Dermis microvascular lymphatic vessel endothelial cell (primary cell): ENCODE results near the gene ENDOV. TPM values are rescaled to one million over a fixed set of nuclear protein-coding genes. Genes with fewer than 3 reads are reported as not detected.

Experiments used
- DNase-seq, 2 donors: peaks; one replicate each; pipeline versions ENCODE4 v3.0.0 to v3.0.0-alpha.2; 2010; ENCODE audit warnings: low read depth in 2 of 2
- total RNA-seq: library from RNA; depleted of rRNA; stranded (reverse); fragments of >200 nt; gene quantifications from 2 replicates; pipeline ENCODE4 v1.2.1, GENCODE V29; 2014

ENDOV gene
- total RNA-seq, 1 donor from 2014 or later, result 19.6 TPM

DNA sequence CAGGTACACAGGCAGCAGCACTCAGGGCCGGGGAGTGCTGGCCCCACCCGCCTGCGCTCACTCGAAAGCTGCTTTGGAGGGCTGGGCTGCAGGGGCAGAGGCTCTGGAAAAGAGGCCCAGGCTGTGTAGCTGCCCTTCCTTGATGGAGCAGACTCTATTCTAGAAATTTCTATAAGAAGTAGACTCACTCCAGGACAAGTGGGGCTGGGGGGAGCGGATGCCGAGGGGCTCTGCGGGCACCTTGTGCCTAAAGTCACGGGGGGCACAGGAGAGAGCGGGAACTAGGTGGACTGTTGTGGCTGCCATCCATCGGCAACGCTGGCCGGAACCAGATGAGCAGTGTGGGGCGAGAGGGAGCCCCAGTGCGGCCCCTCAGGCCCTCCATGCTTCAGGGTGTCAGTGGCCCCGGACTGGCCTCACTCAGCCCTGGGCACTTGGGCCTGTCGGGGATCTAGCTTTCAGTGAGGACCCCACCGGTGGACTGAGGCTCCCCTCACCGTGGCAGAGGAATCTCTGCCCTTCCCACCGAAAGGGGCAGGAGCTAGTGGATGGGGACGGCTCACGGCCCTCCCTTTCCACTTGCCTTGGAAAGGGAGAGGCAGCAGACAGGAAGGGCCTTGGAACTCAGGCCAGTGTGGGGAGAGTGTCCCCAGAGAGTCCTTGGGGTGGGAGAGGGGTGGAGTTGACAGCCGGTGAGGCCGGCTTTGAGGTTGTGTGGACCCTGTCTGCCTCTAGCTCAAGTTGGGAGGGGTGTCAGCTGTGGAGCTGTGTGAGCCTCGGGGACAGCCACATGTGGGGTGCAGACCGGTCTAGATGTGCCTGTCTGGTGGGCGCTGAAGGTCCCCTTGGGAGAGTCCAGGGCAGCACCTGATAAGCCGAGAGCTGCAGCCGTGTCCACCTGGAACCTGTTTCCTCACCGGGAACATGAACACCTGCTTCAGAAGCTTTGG, 16.6 kb downstream of the ENDOV start:
- DNase-seq, result no peak

DNA sequence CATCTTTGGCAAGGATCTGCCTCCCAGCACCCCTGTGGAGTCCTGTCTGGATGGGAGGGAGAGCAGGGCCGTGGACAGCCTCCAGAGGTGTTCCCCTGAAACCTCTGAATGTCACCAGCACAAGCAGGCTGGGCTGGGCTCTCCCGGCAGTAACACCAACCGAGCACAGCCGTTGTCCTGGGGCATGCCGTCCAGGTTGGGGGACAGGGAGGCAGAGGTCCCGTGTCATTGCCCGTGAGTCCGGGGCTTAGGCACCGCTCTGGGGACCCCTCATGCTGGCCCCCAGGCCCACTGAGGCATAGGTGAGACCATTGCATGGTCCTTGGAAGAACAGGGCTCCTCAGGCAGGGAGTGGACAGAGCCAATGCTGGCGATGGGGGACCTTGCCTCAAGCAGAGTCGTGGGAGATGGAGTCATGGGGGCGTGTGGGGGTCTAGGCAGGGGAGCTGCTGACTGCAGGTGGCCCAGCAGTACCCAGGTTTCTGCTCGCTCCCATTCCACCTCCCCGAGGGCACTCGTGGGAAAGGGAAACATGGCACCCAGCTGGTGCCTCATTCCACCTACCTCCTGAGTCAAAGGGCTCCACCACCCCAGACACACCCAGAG, 17.5 kb downstream of the ENDOV start:
- DNase-seq, result no peak

DNA sequence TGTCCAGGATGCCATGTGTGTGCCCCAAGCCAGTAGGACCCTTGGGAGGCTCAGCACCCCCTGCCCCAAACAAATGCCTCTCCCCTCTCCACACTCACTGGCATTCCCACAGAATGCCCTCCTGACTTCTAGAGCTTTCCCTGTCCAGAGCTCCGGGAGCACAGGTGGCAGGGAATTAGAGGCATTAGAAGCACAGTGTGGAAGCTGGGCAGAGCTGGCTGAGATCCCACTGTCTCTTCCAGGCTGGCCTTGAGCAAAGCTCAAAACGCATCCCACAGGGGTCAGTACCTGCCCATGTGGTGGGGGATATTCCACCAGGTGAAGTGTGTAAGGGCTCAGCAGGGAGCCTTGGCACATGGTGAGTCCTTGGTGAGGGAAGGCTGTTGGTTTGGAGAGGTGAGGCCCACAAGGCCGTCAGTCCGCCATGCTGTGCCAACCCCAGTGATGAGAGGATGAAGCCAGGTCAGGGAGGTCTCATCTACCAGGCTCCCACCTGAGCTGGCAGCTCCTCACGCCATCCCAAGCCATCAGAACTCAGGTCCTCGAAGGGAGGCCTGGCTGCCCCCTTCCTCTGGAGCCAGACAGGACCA, 18.1 kb downstream of the ENDOV start:
- DNase-seq, result no peak

DNA sequence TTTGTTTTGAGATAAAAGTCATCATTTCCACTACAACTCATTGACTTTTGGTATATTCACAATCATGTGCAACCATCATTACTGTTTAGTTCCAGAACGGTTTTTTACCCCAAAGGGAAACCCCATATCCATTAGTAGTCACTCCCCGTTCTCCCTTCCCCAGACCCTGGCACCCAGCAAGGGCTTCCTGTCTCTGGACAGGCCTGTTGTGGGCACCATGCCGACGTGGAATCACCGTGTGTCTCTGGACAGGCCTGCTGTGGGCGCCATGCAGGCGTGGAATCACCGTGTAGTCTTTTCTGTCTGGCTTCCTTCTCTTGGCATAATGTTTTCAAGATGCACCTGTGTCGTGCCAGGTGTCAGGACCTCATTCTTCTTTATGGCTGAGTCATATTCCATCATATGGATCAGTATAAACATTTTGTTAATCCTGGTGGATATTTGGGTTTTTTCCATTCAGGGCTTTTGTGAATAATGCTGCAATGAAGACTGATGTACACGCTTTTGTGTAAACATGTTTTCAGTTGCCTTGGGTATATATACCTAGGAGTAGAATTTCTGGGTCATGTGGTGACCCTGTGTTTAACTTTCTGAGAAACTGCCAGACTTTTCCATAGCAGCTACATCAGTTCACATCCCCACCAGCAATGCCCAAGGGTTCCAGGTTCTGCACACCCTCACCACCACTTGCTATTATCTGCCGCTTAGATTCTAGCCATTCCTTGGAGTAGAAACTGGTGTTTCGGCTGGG, 19.1 kb downstream of the ENDOV start:
- no peak for DNase-seq

DNA sequence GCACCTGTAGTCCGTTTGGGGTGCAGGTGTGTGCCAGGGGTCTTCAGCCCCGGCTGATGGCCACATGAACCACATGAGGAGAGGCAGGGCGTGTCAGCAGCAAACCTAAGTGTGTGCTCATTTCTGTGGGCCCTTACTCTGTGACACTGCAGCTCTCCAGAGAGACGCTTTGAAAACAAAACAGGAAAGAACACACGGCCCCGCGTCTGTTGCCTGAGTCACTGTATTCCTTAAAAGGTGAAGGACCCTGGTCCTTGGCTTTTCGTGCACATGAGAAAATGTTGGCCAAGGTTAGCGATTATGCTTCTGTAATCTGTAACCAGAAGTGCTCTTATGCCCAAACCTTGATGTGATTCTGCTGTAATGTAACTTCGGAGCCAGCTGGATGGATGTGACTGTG, 22.6 kb downstream of the ENDOV start:
- no peak for DNase-seq

DNA sequence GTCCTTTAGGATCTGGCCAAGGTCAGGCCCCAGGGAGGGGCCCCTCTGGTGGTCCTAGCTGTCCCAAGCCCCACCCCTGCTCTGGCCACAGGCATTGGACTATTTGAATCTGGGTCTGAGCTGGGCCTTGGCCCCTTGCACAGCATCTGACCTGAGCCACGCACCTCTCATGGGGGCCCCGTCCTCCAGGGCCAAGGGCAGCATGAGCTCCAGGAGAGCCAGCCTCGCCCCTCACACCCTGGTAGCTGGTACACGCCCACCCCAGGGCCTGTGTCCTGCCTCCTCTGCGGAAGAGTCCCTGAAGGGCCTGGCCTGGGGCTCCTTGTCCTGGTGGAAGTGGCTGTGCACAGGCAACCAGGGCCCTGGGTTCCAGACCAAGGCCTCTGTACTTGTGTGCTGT, 23.8 kb downstream of the ENDOV start:
- no peak for DNase-seq

DNA sequence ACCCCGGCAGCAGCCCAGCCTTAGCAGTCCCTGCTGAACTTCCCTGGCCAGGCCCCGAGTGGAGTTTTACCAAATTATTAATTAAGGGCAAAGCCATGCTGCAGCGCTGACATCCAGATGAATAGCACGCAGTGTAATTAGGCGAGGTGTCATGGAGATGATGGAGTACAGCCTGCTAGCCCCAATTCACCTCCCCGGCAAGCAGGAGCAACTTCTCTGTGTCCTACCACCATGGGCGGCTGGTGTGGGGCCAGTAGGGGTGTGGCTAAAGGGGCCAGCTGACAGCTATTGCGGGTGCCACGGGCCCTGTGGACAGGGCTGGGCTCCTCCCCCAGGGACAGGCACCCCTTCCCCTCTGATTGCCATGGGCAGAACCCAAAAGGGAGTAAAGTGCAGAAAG, 24.5 kb downstream of the ENDOV start:
- no peak for DNase-seq

DNA sequence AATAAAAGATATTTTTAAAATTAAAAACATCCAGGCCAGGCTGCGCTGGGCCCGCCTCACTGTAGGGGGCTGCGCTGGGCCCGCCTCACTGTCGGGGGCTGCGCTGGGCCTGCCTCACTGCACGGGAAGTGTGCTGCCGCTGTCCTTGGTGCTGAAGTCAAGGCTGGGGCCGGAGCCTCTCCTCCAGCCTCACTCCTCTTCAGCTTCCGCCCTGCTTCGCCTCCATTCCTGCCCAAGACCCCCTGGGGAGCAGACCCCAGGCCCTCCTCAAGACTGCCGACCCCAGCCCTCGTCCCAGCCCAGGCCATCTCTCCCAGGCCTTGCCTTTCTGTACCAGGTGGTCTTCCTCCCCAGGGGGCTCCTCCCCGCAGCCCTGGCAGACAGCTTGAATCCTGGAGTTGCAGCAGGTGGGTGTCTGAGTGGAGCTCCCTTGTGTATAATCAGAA, 26.2 kb downstream of the ENDOV start:
- DNase-seq, result peak; percentile 16 to 53

DNA sequence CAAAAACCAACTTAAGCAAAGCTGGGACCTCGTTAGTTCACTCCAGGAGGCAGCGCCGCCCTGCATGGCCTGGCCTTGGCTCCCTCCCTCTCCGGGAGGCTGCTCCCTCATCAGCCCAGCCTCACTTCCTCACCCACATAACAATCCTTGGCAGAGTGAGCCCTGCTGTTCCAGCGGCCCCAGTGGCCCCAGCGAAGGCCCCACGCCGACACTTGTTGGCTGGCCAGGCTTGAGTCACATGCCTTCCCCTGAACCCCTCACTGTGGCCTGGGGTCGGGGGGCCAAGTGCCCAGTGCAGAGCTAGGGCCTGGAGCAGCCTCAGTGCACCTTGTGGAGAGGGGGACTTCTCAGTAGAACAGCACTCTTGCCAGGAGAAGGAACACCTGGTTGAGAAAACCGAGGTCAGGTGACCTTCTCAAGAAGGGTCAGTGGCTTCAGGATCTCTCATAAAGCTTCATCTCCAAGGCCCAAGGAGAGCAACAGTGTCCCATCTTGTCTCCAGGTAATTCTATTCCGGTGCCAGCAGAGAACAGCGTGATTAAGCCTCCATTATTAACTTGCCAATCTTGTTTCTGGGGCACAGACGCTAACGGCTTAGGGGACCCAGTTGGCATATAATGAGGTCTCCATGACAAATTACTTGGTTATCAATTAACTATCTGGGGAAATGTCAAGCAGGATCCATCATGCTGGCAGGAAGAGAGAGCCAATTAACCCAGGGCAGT, 26.8 kb downstream of the ENDOV start:
- DNase-seq, result no peak

DNA sequence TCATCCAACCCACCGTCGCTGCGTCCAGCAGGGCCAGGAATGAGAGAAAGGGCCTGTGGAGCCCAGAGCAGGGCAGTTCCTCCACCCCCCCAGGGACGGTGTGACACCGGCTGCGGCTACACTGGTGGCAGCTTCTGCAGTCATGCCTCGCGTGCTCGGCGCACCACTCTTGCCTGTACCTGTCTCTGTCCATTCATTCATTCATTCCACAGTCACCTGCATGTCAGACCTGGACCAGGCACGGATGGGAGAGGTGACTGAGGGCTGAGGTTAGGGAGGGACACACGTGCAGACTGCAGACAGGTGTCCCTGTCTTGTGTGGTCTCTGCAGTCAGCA, 27.3 kb downstream of the ENDOV start:
- no peak for DNase-seq

DNA sequence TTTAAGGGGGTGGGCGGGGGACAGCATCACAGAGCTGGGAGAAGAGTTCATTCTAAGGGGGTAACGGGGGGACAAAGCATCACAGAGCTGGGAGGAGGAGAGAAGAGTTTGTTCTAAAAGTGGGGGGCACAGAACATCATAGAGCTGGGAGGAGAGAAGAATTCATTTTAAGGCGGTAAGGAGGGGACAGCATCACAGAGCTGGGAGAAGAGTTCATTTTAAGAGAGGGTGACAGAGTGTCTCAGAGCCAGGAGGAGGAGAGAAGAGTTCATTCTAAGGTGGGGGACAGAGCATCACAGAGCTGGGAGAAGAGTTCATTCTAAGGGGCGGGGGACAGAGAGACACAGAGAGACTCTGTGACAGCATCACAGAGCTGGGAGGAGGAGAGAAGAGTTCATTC, 27.8 kb downstream of the ENDOV start:
- no peak for DNase-seq

DNA sequence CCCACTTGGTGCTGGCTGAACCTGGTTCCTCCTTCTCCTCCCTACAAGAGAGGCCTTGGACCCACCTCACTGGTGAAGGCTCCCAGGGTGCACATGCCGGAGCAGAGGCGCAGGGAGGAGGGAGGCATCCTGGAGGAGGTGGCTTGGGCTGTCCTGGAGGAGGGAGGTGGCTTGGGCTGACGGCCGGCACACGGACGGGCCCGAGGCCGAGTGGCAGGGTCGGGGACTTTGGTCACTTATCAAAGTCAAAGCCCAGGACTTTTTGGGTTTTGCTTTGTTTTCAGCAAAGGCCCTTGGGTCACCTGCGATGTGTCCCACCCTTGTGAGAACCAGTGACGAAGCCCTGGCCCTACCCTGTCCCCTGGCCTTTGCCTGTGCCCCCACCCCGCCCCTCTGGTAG, 28.5 kb downstream of the ENDOV start:
- no peak for DNase-seq

DNA sequence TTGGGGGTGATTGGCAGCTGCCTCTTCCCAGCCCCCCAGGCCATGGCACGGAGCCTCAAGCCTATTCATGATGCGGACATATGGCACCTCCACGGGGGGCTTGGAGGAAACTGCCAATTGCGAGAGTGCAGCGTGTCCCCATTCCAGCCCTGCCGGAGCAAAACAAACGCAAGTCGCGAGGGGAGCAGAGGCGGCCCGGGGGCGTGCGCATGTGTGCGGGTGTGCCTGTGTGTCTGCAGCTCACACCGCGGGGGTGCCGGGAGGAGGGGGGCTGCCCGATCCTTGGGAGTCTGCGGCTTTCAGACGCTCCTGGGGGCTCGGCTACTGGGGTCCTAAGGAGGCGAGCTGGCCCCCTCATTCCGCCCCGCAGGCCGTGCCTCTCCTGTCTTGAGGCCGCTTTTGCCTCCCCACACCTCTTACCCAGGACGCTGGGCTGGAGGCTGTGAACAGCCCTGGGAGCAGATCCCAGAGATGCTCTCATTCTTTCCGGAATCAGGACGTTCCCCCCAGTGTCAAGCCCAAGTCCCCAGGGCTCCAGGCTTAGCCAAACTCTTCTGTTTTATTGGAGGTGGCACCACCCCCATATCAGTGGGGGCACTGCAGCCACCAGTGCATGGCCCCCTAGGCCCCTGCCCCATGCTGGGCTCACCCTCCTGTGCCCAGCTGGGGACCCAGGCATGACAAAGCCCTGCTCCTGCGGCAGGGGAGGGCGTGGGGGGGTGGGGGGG, 29.1 kb downstream of the ENDOV start:
- no peak for DNase-seq

DNA sequence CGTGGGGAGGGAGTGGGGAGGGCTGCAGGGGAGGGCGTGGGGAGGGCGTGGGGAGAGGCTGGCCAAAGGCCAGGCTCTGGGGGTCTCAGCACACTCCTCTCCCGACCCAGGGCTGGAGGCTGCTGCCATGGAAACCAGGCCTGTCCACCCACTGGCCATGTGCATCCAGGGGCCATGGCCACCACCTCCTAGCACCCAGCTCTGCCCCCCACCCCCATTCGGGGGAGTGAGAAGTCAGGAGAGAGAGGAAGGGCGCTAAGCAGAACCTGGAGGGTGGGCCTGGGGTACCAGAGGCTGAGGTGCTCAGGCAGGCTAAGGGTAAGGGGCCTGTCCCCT, 29.6 kb downstream of the ENDOV start:
- DNase-seq, result no peak

DNA sequence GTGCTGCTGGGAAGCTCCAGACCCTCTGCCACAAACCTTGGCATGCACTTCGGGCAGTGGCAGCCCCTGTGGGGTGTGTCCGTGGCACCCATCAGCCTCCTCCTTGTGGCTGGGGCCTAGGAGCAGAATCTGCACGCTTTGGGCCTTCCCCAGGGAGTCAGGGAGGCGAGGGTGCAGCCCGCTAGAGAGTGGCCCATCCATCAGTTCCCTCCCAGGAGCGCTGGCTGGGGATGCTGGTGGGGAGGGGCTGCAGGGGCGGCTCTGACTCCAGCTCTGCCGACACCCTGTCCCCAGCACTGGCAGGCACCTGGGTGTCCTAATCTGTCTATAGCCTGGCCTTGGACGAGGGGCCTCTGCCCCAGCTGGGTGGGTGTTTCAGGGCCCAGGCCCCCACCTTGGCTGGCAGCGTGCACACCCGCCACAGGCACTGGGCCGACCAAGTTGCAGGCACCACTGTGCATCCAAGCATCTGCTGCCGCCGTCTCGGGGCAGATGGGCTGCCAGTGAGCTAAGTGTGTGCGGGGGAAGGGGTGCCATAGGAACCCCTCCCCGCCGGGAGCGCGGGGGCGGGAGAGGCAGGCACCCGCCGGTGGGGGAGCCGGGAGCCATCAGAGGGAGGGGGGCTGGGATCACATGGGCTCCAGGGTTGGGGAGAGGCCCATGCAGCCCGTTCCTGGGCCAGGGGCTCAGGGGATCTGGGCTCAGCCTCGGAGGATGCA, 30.2 kb downstream of the ENDOV start:
- no peak for DNase-seq

DNA sequence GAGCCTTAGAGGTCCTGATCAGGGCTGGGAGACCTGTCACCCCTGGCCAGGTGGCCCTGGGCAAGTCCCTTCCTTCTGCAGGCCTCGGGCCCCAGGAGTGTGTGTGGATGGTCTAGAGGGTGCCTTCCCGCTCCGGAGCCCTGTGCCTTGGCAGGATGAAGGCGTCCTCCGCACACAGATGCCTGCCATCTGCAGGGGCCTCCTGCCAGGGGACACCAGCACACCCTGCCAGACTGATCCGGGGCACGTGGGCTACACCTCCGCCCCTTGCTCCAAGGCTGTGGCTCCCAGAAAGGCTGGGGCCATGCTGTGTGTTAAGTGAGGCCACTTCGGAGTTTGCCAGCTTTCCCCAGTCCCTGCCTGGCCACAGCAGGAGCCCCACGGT, 30.8 kb downstream of the ENDOV start:
- no peak for DNase-seq

DNA sequence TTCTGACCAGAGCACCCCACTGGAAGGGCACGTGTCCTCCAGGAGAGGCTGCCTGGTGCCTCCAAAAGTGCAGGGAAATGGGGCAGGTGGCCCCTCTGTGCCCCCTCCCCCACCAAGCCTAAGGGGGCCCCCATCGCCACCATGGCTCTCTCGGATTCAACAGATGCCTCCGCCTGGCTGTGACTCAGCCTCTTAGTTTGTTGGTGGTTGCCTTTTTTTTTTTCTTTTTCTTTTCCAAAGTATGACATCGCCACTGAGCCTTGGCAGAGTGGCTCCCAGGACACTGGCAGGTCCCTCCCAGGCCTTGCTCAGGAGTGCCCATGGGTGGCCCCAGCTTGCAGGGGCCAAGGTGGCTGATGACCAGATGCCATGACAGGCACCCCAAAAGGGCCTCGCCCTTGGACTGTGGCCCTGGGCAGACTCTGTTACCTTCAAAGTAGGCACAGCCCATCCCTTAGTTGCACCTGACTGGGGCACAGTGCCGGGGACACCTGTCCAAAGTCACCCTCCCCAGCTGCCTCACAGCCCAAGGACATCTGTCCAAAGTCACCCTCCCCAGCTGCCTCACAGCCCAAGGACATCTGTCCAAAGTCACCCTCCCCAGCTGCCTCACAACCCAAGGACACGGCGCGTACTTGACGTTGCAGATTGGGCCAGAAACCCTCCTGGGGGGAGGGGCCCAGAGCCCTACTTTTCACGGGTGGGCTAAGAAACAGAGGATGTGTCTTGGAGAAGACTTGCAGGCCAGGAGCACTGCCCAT, 31.9 kb downstream of the ENDOV start:
- DNase-seq, result no peak

DNA sequence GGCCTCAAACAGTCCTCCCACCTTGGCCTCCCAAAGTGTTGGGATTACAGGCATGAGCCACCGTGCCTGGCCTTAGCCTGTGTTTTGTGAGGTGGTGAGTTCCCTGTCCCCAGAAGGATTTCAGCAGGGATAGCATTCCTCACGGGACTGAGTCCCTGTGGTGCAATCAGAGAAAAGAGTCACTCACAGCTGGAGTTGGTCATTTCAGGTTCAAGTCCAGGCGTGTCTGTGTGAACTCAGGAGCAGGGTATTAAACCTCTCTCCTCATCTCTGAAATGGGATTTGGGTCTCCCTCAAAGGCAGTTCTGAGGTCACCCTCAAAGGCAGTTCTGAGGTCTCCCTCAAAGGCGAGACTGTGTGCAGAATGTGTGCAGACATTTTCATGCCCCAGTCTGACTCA, 32.8 kb downstream of the ENDOV start:
- no peak for DNase-seq

DNA sequence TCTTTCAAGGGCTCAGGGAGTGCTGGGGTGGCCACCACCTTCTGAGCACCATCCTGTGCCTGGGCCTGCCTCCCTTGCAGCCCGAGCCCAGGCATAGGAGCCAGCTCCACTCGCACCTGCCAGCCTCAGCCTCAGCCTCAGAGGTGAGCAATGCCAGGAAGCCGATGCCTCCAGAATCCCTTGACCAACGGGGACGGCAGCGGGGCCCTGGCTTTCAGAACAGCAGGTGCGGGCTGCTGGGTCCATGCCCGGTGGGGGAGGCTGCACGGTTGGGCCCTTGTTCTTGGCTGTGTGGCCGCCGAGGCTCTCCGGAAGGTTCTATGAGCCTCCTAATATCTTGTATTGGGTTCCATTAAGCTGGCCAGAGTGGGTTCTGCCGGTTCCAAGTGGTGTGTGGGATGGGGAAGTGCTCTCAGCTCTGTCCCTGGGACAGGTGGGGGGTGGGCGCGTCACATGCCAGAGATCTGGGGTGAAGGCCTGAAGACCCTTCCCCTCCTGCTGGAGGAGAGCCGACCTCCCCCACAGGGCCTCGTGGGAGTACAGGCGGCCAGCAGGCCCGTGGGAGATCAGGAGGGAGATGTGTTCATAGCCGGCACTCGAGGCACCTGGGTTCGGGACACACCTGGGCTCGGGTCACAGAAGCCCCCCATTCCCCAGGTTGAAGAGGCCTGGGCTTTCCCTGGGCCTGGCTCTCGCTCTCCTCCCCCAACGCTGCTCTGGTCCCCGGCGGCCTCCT, 34.4 kb downstream of the ENDOV start:
- no peak for DNase-seq
